Measurements from ENCODE around the gene ABO.
A peak's percentile ranks its signal among the peaks of the same experiment; 100 is the strongest.
"Not testable (repeated sequence)": the region's sequence is repeated elsewhere in the genome, so short reads cannot be mapped to it uniquely, and the experiment has no call there.

Gene ABO

DNA sequence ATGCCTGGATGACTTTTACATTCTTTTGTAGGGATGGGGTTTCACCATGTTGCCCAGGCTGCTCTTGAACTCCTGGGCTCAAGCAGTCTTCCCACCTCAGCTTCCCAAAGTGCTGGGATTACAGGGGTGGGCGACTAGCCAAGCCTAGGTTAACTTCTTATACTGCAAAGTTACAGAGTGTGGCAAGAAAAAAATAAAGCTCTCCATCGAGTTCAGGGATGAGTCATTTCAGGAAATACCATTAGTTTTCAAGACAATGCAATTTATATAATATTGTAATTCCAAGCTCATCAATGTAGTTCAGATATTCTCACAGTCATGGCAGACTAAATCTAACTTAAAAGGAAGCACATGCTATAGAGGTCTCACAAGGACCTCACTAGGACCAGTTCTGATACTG, 11.5 kb upstream of the ABO start:
- DNase-seq, result no peak

DNA sequence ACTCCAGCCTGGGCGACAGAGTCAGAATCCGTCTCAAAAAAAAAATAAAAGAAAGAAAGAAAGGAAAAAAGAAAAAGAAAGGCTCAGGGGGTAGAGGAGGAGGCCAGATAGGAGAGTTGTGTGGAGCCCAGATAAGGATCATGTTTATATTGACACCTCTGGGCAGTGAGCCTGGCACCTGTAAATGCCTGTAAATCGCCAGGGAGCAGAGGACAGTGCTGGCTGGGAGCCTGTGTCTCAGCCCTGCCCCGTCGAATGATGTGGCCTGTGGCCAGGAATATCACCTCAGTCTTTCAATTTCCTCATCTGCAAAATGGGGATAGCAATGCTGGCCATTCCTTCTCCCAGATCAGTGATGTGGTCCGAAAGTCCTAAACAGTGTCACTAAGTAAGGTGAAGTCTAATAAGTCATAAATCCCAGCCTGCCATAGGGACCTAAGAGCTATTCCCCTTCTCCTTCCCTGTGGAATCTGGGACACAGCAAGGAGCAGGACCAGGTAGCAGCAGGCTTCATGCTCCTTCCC, 10.3 kb upstream of the ABO start:
- no peak for DNase-seq

DNA sequence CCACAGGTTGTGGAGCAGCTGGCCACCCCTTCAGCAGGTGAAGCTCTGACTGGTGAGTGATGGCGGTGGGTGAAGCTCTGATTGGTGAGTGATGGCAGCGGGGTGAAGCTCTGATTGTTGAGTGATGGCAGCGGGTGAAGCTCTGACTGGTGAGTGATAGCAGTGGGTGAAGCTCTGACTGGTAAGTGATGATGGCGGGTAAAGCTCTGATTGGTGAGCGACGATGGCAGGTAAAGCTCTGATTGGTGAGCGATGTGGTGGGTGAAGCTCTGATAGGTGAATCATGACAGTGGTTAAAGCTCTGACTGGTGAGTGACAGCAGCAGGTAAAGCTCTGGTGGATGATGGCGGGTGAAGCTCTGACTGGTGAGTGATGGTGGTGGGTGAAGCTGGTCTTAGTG, 9.4 kb upstream of the ABO start:
- DNase-seq, result no peak

DNA sequence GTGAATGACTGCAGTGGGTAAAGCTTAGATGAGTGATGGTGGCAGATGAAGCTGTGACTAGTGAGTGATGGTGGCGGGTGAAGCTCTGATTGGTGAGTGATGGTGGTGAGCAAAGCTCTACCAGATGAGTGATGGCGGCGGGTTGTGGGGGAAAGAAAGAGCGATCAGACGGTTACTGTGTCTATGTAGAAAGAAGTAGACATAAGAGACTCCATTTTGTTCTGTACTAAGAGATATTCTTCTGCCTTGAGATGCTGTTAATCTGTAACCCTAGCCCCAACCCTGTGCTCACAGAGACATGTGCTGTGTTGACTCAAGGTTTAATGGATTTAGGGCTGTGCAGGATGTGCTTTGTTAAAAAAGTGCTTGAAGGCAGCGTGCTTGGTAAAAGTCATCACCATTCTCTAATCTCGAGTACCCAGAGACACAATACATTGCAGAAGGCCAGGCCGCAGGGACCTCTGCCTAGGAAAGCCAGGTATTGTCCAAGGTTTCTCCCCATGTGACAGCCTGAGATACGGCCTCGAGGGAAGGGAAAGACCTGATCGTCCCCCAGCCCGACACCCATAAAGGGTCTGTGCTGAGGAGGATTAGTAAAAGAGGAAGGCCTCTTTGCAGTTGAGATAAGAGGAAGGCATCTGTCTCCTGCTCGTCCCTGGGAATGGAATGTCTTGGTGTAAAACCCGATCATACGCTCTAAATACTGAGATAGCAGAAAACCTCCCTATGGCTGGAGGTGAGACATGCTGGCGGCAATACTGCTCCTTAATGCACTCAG, 8.4 kb upstream of the ABO start:
- DNase-seq, result not testable (repeated sequence)

DNA sequence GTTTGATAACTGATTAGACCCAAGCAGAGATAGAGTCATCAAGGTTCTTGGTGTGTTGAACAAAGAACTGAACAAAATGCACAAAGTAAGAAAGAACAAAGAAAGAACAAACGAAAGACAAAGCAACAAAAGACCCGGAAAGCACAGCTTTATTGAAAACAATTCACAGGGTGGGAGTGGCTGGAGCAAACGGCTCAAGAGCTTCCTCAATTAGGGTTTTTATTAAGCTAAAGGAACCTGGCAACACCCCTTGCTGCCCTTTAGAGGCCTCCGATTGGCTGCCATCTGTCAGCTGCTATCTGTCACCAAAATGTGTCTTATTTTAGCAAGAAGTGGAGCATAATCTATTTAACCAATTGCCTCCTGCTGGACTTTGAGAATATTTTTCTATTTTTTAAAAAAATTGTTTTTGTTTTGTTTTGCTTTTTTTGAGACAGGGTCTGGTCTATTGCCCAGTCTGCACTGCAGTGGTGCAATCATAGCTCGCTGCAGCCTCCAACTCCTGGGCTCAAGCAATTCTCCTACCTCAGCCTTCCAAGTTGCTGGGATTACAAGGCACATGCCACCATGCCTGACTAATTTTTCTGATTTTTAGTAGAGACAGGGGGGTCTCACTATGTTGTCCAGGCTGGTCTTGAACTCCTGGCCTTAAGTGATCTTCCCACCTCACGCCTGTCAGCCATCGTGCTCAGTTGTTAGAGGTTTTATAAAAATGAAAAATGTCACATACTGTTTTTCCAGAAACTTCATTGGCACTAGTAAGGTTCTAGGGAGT, 7.7 kb upstream of the ABO start:
- peak; percentile 69 for DNase-seq

DNA sequence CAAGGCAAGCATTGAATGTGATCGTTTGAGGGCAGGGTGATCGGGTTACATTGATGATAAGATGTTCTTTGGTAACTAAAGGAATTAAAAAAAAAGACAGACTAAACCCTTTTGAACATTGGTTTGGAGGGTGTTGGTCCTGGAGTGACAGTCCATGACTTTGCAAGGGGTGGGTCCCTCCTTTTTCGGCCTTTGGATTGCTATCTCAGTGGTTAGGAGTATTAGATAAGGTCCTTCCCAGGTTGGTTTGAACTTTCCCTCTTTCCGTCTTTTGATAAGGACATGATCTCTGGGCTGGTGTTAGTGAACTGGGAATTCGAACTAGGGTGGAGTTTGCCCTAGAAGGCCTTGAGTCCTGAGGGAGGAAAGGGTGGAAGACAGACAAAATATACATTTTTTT, 5.4 kb upstream of the ABO start:
- DNase-seq, result no peak

DNA sequence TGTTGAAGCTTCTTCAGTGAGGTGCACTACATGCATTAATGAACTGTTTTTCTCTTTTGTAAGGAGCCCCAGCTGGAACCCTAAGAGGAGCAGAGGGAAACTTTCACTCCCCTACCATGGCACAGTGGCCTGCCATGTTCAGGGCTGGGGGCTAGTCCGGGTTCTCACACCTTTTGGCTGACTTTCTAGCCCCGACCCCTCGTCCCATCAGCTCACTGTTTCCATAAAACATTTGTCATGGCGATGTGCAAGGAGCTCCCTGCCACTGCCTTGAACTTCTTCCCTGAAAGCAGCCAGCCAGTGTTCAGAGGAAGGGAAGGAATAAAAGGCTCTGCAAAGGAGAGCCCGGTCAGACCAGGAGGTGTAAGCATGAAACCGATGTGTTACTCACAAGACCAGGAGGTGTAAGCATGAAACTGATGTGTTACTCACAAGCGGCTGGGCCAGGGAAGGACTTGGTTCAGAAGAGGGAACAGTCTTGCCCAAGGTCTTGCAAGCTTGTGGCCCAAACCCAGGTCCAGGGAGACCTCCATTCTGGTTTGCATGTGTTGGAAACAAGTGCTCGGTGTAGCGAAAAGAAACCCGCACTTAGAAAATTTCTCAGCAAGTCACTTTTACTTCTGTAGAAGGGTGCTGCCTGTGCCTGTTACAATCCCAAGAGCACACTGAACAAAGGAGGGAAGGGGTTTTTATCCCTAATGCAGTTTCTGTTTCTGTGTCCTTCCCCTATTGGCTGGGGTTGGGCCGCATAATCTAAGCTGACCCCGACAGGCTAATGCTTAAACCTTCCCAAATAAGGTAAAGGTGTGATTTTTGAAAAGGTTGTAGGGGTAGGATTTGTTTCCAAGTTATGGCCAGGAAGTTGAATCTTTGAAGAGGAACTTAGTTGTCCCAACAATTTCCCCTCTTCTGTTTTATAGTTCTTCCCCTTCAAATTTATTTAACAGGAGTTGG, 3.4 kb upstream of the ABO start:
- no peak for DNase-seq

DNA sequence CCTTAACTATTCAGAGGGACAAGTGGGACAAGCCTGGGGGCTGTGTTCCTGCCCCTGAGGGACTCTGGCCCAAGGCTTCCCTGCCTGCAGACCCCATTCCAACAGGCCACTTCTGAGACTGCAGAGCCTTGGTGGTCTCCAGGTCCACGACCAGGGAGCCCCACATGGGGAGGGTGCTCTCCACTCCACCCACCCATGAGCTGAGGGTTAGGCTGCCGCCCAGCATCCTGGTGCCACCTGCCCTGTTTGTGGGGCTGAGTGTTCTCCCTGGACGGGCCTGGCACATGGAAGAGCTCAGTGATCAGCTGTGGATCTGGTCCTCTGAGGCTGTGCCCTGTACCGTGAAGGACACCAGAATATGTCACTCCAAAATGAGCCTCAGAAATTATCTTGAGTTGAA, 2.5 kb upstream of the ABO start:
- no peak for DNase-seq

DNA sequence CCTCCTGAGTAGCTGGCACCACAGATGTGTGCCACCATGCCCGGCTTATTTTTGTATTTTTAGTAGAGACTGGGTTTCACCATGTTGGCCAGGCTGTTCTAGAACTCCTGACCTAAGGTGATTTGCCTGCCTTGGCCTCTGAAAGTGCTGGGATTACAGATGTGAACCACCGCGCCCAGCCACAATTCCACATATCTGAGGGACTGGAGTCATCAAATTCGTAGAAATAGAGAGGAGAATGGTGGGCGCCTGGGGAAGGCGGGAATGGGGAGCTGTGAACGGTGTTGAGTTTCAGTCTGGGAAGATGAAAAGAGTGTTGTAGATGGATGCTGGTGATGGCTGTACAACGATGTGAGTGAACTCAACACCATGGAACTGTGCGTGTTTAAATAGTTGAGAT, 1.9 kb upstream of the ABO start:
- no peak for DNase-seq

DNA sequence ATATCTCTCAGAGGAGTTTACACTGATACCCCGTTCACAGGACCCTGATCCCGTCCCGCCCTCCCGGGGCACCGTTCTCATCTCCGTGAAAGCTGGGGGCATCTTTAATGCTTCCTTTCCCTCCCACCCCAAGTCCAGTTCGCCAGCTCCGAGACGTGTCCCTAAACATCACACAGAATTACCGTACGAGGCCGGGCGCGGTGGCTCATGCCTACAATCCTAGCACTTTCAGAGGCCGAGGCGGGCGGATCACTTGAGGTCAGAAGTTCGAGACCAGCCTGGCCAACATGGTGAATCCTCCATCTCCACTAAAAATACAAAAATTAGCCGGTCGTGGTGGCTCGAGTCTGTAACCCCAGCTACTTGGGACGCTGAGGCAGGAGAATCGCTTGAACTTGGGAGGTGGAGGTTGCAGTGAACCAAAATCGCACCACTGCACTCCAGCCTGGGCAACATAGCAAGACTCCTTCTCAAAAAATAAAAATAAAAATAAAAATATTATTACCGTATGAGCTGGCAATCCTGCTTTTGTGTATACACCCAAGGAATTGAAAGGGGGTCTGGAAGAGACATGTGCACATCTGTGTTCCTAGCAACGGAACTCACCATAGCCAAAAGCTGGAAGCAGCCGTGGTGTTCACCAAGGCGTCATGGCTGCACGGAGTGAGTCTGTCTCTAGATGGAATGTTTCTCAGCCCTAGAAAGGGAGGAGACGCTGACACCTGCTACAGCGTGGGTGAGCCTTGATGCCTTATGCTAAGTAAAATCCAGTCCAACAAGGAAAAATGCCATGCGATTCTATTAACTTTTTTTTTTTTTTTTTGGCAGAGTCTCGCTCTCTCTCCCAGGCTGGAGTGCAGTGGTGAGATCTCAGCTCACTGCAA, 1.2 kb upstream of the ABO start:
- no peak for DNase-seq

DNA sequence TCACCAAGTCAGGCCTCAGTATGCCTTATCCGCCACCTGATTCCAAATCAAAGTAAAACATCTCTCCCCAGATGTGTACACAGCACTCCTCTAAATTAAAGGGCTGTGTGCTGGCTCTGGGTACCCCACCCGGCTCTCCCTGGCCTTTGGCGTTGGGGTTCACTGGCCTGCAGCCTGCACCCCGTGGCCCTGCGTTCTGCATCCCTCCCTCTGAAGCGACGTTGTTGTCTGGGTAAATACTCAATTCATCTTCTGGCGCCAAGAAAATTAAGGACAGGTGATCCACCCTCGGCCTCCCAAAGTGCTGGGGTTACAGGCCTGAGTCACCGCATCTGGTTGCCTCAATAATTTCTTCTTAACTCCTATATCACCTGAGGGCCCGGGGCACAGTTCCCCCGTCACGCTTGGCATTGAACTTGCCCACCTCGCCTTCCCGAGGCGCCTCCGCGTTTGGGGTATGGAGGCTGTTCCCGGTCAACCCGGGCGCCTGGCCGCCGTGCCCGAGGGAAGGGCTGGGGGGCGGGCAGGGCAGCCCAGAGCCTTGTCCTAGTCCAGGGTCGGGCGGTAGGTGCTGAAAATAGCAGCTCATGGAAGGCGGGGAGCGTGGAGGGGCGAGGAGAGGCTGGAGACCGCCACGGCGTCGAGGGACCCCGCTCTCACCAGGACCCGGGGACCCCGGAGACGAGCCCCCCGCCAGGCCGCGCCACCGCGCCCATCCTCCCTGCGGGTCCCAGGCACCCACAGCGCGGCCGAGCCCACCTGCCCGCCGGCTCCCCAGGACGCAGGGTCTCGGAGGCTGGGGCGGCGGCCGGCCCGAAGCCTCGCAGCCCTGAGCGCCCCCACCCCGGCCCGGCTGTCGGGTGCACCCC, 531 bp downstream of the ABO start:
- no peak for DNase-seq

DNA sequence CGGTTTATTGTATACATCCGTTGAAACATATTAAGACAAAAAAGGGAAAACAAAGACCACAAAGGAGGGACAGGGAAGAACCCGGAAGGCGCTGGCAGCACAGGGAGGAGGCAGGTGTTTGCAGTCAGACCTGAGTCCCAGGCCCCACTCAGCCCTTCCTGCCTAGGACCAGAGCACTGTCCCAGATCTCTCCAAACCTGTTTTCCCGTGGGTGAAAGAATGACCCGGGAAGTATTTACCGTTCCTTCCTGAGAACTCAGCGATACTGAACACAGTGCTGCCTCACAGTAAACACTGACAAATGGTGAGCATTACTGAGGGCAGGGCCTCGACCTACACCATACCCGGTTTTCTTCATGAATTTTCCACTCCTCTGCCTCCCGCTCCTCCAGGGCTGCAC, 1.2 kb downstream of the ABO start:
- no peak for DNase-seq

DNA sequence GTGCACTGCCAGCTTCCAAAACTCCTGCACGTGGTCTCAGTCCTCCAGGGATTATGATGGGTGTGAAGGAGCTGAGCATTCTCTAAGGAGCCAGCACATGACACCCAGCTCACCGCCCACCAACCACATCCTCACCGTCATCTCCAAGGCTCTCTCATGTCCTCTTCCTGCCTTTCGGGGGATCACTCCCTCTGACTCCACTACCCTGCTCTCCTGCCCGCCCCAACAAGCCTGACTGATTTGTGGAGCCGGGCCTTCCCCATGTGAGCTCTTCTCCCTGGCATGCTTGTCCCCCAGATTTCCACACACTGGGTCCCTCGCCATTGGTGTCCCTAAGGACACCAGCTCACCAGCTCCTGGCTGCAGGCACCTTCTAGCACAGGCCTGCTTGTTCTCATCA, 1.9 kb downstream of the ABO start:
- peak; percentile 40 for DNase-seq

DNA sequence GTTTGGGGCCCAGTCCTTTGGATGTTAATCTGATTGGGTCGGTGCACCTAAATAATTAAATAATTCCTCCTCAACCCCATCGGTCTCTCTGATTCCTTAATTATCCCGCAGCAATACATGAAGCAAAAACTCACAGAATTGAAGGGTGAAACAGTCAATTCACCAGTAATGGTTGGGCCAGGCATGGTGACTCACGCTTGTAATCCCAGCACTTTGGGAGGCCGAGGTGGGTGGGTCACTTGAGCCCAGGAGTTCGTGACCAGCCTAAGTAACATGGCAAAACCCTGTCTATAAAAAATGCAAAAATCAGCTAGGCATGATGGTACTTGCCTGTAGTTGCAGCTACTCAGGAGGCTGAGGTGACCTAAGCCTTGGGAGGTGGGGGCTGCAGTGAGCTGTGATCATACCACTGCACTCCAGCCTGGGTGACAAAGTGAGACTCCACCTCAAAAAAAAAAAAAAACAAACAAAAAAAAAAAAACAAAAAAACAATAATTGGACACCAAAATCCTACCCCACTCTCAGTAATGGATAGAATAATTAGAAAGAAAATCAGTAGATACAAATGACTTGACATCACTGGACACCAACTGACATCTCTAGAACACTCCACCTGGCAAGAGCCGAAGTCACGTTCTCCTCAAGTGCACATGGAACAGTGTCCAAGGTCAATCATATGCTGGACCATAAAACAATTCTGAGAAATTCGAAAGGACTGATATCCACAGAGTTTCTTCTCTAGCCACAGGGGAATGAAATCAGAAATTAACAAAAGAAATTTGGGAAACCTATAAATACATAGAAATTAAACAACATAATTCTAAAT, 5.3 kb downstream of the ABO start:
- DNase-seq, result peak; percentile 50

DNA sequence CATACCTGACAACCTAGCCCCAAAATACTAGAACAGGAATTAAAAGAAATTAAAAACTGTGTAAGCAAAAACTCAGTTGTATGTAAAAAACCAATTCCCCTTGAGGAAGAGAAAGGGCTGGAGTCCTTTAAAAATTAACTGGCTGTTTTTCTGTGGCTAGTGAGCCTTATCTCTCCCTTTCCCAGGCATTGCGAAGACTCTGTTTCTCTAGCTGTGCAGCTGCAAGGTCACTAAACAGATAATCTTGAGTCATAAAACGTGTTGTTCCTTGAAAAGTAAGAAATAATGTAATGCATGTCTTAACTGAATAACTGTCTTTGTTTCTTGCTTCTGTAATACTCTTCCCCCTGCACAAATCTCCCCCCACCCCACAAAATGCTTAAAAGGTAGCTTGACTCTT, 5.9 kb downstream of the ABO start:
- DNase-seq, result peak; percentile 83

DNA sequence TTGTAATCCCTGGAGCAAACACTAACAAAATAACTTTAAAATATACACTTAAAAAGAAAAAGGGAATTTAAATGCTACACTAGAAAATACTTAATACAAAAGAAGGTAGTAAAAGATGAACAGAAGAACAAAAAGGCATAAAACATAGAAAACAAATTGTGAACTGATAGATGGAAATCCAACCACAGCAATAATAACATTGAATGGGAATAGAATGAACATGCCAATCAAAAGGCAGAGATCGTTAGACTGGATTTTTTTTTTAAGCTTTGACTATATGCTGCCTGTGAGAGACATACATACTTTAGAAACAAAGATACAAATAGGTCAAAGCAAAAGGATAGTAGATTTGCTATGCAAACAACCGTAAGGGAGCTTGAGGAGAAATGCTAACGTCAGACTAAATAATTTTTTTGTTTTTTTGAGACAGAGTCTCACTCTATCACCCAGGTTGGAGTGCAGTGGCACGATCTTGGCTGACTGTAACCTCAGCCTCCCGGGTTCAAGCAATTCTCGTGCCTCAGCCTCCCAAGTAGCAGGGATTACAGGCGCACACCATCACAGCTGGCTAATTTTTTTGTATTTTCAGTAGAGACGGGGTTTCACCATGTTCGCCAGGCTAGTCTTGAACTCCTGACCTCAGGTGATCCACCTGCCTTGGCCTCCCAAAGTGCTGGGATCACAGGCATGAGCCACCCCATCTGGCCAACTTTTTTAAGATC, 6.5 kb downstream of the ABO start:
- no peak for DNase-seq

DNA sequence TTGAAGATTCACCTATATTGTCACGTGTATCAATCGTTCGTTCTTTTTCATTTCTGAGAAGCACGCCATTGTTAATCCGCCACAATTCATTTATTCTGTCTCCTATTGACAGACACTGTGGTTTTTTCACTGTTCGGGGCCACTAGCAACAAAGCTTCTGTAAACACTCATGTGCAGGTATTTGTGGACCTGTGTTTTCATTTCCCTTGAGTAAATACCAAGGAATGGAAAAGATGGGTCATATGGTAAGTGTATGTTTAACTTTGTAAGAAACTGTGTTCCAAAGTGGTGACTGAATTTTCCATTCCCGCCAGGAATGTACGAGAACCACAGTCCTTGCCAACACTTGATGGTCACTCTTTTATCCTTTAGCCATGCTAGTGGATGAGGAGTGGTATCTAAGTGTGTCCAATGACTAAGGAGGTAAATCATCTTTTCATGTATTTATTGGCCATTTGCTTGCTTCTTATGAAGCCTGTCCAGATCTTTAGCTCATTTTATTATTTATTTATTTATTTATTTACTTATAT, 10.7 kb downstream of the ABO start:
- no peak for DNase-seq

DNA sequence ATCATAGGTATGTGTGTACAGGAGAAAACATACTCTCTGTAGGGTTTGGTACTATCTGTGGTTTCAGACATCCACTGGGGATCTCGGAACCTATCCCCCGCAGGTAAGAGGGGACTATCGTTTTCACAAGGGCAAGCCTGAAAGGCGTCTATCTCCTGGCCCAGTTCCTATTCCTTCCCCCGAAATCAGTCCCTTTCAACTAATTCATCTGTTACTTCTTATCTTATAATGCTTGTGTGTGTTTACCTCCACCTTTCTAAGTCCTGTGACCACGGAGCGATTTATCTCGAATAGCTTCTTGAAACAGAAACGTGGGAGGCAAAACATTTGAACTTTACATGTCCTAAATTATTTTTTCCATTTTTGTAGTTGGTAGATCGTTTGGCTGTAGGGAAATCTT, 11.4 kb downstream of the ABO start:
- peak; percentile 71 for DNase-seq

DNA sequence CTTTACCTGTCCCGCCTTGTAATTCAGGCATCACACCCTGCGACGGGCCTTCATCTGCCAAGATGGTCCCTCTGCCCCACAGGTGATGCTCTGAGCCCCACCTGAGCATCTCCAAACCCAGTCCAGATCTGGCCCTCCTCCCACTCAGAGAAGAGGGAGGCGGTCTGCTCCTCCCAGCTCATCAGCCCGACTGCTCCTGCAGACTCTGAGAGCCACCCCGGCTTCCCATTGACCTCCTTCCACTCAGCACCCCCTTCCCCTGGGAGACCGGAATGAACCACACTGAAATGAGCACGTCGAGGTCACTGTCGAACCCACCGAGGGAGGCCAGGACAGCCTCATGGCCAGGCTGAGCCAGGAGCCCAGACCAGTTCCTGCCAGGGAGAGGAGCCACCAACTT, 12.8 kb downstream of the ABO start:
- no peak for DNase-seq
